Parathyroid adenoma (tissue), 2 donors: ENCODE data around the gene GOLGA6D.
A peak's percentile ranks its signal among the peaks of the same experiment; 100 is the strongest.
"Not testable (repeated sequence)": the region's sequence is repeated elsewhere in the genome, so short reads cannot be mapped to it uniquely, and the experiment has no call there.

Experiments used
- H2AFZ ChIP-seq: fragments of 300-600 bp; sonication (generic); one replicate; pipeline ENCODE4 v1.7.0; 2017; ENCODE audit warnings: antibody characterized with exemption, mild to moderate bottlenecking
- H3K27ac ChIP-seq: fragments of 300-600 bp; sonication (generic); one replicate; pipeline ENCODE4 v1.7.0; 2017
- H3K27me3 ChIP-seq: fragments of 300-600 bp; sonication (generic); one replicate; pipeline ENCODE4 v1.7.0; 2017; ENCODE audit warnings: low read length; ENCODE audit not compliant: control insufficient read depth, insufficient read depth
- H3K36me3 ChIP-seq: fragments of 300-600 bp; sonication (generic); one replicate; pipeline ENCODE4 v1.7.0; 2017; ENCODE audit warnings: low read length; ENCODE audit not compliant: control insufficient read depth, insufficient read depth
- H3K4me1 ChIP-seq: fragments of 300-600 bp; sonication (generic); one replicate; pipeline ENCODE4 v1.7.0; 2017; ENCODE audit warnings: control low read depth
- H3K4me2 ChIP-seq: fragments of 300-600 bp; sonication (generic); one replicate; pipeline ENCODE4 v1.7.0; 2017; ENCODE audit warnings: low read length
- H3K4me3 ChIP-seq: fragments of 300-600 bp; sonication (generic); one replicate; pipeline ENCODE4 v1.7.0; 2017; ENCODE audit warnings: low read depth, low read length
- H3K79me2 ChIP-seq: fragments of 300-600 bp; sonication (generic); one replicate; pipeline ENCODE4 v1.7.0; 2017; ENCODE audit warnings: control low read depth
- H3K9ac ChIP-seq: fragments of 300-600 bp; sonication (generic); one replicate; pipeline ENCODE4 v1.7.0; 2017; ENCODE audit warnings: mild to moderate bottlenecking
- H3K9me3 ChIP-seq: fragments of 300-600 bp; sonication (generic); one replicate; pipeline ENCODE4 v1.7.0; 2017; ENCODE audit warnings: low read length; ENCODE audit not compliant: control insufficient read depth
- CTCF ChIP-seq: fragments of 300-600 bp; sonication (generic); IDR thresholded peaks from one replicate; pipeline ENCODE4 v1.7.0; 2017; ENCODE audit warnings: antibody characterized with exemption, mild to moderate bottlenecking
- donor health status: primary hyperparathyroidism.

GOLGA6D gene

GRCh38 chr15:75302318-75302717 is 19.7 kb downstream of the GOLGA6D start:
- Histone ChIP-seq H3K79me2 (no peaks in the 10 kb centered on the region), H3K4me3 (no peak overlapping the region), H3K9me3 (no peaks in the 10 kb centered on the region), H3K4me2 (no peak overlapping the region), H3K4me1 (peaks cover 3% of the 10 kb centered on the region), H2AFZ (no peak overlapping the region), H3K36me3 (no peaks in the 10 kb centered on the region), H3K27me3 (no peaks in the 10 kb centered on the region), H3K9ac (no peak overlapping the region), H3K27ac (no peak overlapping the region)
- TF ChIP-seq CTCF: no peak

- H3K4me3 ChIP-seq, H3K4me2 ChIP-seq, H3K9me3 ChIP-seq, H3K27me3 ChIP-seq, H3K27ac ChIP-seq, H2AFZ ChIP-seq, H3K36me3 ChIP-seq, H3K79me2 ChIP-seq, H3K9ac ChIP-seq, H3K4me1 ChIP-seq: not testable (repeated sequence)
Observed at GRCh38 chr15:75302753-75303152, 20.1 kb downstream of the GOLGA6D start.

- Histone ChIP-seq H3K4me1 (peaks cover 3% of the 10 kb centered on the region), H3K4me2 (no peak overlapping the region), H3K27me3 (no peaks in the 10 kb centered on the region), H3K9me3 (no peaks in the 10 kb centered on the region), H3K27ac (no peak overlapping the region), H3K9ac (no peak overlapping the region), H2AFZ (no peak overlapping the region), H3K36me3 (no peaks in the 10 kb centered on the region), H3K4me3 (no peak overlapping the region), H3K79me2 (no peaks in the 10 kb centered on the region)
- TF ChIP-seq CTCF: no peak
Observed at GRCh38 chr15:75306188-75306587, 23.6 kb downstream of the GOLGA6D start.

- no peak overlapping the region for H2AFZ ChIP-seq
- H3K27ac ChIP-seq: no peak overlapping the region
- peaks cover 3% of the 10 kb centered on the region for H3K4me1 ChIP-seq
- no peaks in the 10 kb centered on the region for H3K36me3 ChIP-seq
- no peaks in the 10 kb centered on the region for H3K27me3 ChIP-seq
- H3K4me3 ChIP-seq: no peak overlapping the region
- no peak overlapping the region for H3K9ac ChIP-seq
- H3K9me3 ChIP-seq: no peaks in the 10 kb centered on the region
- H3K4me2 ChIP-seq: peak overlapping the region; percentile 42
- peak; percentile 38 for TF ChIP-seq CTCF
- H3K79me2 ChIP-seq: no peaks in the 10 kb centered on the region
Observed at GRCh38 chr15:75307778-75308390, 25.2 kb downstream of the GOLGA6D start.

- Histone ChIP-seq H3K27me3 (no peaks in the 10 kb centered on the region), H3K27ac (no peak overlapping the region), H3K4me3 (no peak overlapping the region), H3K36me3 (no peaks in the 10 kb centered on the region), H3K4me2 (no peak overlapping the region), H3K9ac (no peak overlapping the region), H2AFZ (no peak overlapping the region), H3K79me2 (no peaks in the 10 kb centered on the region), H3K4me1 (peaks cover 2% of the 10 kb centered on the region), H3K9me3 (no peaks in the 10 kb centered on the region)
- no peak for TF ChIP-seq CTCF
Observed at GRCh38 chr15:75309711-75310110, 27.1 kb downstream of the GOLGA6D start.

GRCh38 chr15:75312548-75312947 is 29.9 kb downstream of the GOLGA6D start:
- not testable (repeated sequence) for H2AFZ ChIP-seq, H3K9me3 ChIP-seq, H3K27me3 ChIP-seq, H3K4me1 ChIP-seq, H3K36me3 ChIP-seq, H3K4me3 ChIP-seq, H3K4me2 ChIP-seq, H3K79me2 ChIP-seq, H3K27ac ChIP-seq, H3K9ac ChIP-seq
